GM21786 (cell line): ENCODE results near the gene MTFP1.
"Not testable (repeated sequence)": the region's sequence is repeated elsewhere in the genome, so short reads cannot be mapped to it uniquely, and the experiment has no call there.

Experiments used
- ATAC-seq: cut with Tn5 transposase; IDR thresholded peaks from one replicate; pipeline ENCODE4 v1.9.1; 2021; ENCODE audit not compliant: unreplicated experiment

MTFP1 gene

DNA sequence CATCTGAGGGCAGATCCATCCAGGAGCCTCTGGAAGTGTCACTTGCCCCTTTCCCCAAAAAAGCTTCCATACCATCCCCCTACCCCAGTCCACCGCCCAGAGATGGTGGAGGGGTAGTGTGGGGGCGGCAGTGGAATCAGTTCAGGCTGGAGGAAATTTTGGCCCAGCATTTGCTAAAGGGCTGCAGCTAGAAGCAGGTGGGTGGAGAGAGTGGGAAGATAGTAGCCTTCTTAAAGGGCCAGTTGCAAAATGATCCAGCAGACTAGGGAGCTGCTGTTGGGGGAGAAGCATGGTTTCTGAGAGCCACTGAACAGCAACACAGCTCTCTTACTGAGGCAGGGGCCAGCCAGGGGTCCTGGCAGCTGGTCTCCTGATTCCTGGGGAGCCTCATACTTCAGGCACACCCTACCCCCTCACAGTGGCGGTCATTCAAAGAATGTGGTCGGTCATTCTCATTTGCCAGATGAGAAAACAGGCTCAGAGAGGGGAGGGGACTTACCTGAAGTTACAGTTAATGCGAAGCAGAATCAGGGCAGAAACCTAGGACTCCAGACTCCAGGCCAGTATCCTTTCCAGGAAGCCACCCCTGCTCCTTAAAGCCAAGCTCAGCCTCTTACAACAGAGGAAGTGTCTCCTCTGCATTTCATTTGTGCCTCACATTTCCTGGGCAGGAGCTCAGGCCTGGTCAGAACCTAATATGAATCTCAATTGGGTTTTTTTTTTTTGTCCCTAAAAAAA lies 23.4 kb upstream of the MTFP1 start:
- ATAC-seq = no peak

GRCh38 chr22:30402766-30403104 lies 22.8 kb upstream of the MTFP1 start:
- not testable (repeated sequence) for ATAC-seq

DNA sequence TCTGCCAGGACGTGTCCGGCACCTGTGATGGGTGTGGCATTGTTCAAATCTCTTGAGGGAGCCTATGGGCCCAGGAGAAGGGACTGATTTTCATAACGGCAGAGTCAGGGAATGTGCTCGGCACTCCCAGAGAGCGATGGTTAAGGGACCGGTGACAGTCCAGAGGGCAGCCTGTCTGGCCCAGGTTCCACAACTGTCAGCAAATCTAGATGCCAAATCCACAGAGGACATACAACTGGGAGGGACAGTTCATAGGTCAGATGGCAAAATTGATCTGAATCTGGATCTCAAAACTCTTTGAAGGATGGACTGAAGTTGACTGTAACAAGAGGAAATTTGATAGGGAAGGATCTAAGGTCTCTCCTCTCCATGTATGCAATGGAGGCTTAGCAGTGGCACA lies 21.3 kb upstream of the MTFP1 start:
- no peak for ATAC-seq

DNA sequence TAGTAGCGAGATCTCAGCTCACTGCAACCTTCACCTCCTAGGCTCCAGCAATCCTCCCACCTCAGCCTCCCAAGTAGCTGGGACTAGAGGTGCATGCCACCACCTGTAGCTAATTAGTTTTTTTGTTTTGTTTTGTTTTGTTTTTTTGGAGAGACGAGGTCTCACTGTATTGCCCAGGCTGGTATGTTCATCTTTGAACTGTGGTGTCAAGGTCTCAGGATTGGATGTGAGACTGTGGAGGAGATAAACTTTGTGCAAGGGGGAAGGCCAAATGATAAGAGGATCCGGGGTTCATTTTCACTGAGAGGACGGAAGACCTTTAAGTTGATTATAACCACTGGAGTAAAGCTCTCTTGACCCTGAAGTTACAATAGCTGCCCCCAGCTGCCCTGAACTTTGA lies 19.8 kb upstream of the MTFP1 start:
- ATAC-seq = no peak

DNA sequence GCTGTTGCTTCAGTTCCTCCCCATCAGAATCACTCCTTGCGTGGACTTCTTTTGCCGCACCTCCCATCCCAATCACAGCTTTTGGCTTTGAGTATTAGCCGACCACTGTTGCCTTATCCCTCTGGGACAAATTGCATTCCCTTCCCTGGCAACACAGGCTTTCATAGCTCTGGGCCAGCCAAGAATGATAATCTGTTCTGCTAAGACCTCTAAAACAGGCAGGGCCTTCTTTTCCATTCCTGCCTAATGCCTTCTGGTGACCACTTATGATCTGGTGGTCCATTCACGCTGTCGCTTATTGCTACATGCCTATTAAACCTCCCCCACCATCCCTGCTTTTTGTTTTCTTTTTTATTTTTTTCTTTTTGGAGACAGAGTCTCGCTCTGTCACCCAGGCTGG lies 19.2 kb upstream of the MTFP1 start:
- no peak for ATAC-seq

DNA sequence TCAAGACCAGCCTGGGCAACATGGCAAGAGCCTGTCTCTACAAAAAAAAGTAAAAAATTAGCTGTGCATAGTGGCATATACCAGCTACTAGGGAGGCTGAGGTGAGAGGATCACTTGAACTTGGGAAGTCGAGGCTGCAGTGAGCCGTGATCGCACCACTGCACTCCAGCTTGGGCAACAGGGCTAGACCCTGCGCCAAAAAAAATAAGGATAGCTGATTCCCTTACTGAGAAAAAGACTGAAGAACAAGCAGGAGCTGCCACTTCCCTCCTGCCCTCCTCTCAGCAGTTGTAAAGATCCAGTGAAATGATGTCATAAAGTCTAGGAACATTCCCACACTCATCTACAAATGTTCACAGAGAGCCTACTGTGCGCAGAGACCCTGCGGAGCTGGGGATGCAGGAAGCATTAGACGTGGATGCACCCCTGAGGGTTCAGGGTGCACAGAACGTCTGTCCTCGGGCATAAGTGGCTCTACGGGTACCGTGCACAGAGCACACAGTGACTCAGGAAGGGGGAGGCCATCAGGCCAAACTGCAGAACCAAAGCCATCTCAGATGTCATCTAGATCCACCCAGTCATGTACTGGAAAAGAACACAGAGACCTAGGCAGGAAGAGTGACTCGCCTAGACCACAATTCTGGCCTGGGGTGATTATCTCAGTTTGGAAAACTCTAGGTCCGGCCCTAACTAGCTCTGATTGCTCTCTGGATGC lies 17.0 kb upstream of the MTFP1 start:
- no peak for ATAC-seq

- ATAC-seq = no peak
Measured at GRCh38 chr22:30411780-30412179, 13.8 kb upstream of the MTFP1 start.

GRCh38 chr22:30413001-30413400 lies 12.6 kb upstream of the MTFP1 start:
- ATAC-seq = no peak

DNA sequence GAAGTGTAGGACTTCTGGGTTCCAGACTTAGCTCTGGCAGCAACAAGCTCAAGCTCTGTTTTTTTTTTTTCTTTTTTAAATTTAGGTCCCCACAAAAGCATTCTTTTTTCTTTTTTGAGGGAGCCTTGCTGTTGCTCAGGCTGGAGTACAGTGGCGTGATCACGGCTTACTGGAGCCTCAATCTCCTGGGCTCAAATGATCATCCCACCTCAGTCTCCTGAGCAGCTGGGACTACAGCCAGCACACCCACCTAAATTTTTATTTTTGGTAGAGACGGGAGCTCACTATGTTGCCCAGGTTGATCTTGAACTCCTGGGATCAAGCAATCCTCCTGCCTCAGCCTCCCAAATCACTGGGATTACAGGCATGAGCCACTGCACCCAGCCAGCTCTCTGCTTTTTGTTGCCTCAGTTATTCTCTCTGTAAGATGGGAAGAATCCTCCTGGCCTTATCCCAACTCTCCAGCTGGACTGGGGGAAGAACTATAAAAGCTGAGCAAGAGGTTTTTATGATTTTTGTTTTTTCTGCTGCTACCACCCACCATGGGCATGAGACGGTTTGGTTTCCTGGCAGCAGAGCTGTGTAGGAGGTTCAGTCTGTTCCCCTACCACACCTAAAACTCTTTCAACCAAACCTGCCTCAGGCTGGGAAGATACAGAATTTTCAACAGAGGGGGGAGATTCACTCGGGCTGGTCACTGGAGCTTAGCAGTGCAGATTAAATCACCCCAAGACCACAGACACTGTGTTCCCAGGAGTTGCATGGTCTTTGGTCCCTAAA lies 11.6 kb upstream of the MTFP1 start:
- ATAC-seq = no peak

- ATAC-seq = no peak
Measured at GRCh38 chr22:30414525-30415047, 11.0 kb upstream of the MTFP1 start.

DNA sequence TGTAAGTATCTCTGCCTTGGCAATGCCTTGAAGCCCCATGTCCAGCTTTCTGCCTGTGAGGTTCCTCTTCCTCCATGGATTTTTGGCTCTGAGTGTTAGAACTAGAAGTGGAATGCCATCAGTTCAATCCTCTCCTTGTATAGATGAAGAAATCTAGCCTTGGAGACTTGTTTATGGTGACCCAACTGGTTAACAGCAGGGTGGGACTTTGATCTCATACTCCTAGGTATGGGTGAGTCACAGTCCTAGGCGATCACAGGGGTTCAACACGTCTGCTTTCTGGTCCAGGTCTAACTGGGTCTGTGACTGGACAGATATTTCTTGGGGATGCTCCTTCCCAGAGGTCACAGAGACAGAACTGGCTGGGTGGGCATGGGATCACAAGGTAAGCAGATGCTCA lies 9.2 kb upstream of the MTFP1 start:
- no peak for ATAC-seq

GRCh38 chr22:30416837-30417236 lies 8.7 kb upstream of the MTFP1 start:
- ATAC-seq = no peak

DNA sequence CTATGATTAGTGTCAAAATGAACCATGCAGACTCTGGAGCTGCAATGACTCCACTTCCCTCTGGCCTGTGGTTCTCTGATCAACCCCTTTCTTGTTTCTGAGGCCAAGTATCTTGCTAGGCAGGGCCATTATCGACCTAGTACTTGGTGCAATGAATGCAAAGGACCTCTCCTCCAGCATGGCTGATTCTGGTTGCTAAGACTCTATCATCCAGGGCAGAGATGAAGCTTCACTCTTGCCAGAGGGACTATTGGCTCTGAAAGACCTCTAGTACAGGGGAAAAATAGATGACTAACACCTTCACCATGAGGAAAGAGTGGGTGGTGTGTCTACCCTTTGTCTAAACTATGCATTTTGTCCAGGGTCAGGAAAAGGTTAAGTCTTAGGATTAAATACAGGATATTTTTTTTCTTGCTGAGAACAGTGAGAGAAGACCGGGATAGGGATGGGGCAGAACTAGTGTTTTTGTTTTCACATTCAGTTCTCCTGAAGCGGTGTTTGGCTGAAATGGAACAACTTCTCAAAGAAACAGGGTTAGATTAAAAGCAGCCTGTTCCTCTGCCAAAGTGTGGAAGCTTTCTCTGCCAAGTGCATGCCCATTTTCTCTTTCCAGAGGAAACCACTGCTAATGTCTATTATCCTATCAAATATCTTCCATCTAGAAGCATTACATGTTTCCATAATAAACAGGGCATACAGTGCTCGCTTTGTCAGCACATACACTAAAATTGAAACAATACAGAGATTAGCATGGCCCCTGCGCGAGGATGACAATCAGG lies 5.0 kb upstream of the MTFP1 start:
- ATAC-seq = no peak

- no peak for ATAC-seq
Measured at GRCh38 chr22:30421695-30422480, 3.7 kb upstream of the MTFP1 start.

DNA sequence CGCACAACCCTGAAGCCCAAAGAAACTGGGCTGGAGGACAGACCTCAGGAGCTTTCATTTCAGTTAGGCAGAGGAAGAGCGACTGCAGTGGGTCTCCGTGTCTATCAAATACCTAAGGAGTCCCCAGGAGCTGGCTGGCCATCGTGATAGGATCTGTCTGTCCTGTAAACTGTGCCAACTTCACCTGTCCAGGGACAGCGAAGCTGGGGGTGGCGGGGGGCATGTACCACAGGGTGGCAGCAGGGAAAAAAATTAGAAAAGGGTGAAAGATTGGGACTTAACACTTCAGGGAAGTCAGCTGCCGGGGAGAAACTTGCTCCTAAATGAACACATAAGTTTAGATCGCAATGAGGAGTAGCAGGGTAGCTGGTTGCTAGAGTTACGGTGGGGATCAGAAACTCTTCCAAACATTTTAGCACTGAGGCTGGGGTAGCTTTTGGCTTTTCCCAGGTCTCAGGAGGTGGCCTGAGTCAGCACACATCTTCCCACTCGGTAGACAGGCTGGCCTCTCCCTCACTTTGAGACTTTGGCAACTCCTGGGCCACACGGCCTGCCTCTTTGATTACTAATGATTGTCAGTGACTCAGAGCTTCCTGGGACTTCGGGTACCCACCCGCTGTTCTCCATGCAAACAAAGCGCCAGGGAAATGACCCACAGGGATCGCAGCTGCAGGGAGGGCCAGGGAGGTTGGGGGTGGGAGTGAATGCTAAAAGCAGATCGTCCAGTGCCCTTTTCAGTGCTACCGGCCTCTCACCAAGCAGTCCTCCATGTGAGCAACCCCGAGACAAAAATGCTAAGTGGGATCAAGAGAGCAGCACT lies 2.9 kb upstream of the MTFP1 start:
- no peak for ATAC-seq

- ATAC-seq = peak; percentile 24
Measured at GRCh38 chr22:30423301-30423958, 2.1 kb upstream of the MTFP1 start.

DNA sequence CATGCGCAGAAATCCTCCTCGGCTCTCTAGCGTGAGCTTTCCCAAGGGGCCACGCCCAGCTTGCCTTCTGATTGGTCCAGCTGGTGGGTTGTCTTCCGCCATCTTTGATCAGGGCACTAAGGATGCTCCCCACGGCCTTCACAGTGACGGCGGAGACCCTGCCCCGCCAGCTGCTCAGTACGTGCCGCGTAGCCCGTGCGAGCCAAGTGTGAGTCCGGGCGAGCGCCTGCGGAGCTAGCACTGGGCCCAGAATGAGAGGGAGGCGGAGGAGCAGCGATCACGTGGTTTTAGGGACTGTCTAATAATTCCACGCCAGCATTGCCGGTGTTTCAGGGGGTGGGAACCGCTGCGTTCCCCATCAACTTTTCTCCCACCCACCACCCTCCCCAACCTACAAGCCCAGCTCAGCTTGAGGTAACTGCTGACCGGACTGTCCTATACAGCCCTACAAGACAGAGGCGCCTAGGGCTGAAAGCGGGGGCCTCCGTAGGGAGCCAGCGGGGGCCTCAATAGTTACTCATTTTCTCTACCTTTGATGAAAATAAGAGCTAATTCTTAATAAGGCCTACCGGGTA lies 1.5 kb upstream of the MTFP1 start:
- peak; percentile 83 for ATAC-seq

DNA sequence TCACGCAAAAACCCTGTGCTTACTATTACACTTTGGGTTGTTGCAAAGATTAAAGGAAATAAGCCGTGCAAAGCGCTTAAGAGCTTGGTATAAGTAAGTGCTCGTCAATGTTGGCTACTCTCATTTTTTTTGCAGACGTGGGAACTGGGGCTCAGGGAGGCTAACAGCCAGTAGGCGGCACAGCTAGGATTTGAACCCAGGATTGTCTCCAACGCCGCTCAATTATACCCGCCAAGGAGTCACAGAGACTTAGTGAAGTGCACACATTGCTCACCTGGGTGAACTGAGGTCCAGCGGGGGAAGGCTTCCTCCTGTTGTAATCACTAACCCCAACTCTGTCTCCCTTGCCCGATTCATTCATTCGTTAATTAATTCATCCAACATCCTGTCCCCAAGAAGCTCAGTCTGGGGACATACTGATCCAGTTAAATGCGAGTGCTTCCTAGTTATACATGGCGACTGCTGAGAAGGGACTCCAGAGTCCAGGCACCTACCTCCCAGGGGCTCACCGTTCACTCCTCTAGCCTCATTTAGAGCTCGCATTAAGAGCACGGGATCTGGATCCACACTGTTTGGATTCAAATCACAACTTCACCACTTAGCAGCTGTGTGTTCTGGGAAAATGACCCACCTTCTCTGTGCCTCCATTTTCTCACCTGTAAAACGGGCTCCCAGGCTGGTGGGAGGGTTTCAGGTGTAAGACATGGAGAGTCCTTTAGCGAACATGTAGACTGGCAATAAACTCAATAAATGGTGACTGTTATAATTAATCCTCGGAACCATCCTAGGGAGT lies 838 bp upstream of the MTFP1 start:
- ATAC-seq = no peak
